Activated CD8-positive, alpha-beta T cell treated with anti-CD3 and anti-CD28 coated beads, Interleukin-2, amount 10 ng/mL, durations not matched to agents 7 days and 5 days (primary cell): ENCODE measurements around the gene BMP2K. TPM values are rescaled to one million over a fixed set of nuclear protein-coding genes. Genes with fewer than 3 reads are reported as not detected.

ENCODE experiments used
- ATAC-seq: fragments of 150-1000 bp; cut with Tn5 transposase; one replicate; pipeline ENCODE4 v1.10.0; 2021; ENCODE audit warnings: moderate library complexity
- CTCF ChIA-PET: fragments of 350-600 bp; sonication (Branson Sonifier 250); formaldehyde crosslinking; loops from one replicate; lab custom pipeline; 2021; ENCODE audit warnings: antibody characterized with exemption; lab: Charles Lee
- POLR2A ChIA-PET: fragments of 350-600 bp; sonication (Branson Sonifier 250); formaldehyde crosslinking; loops from one replicate; lab custom pipeline; 2021; ENCODE audit warnings: antibody characterized with exemption; lab: Charles Lee
- DNase-seq: peaks from one replicate; pipeline ENCODE4 v3.0.0-alpha.2; 2020
- H3K27ac Mint-ChIP-seq: one replicate; pipeline ENCODE4 v1.8.0; 2021; ENCODE audit warnings: mild to moderate bottlenecking, mixed read lengths
- H3K27me3 Mint-ChIP-seq: one replicate; pipeline ENCODE4 v1.8.0; 2021; ENCODE audit warnings: low read depth, mixed read lengths
- H3K36me3 Mint-ChIP-seq: one replicate; pipeline ENCODE4 v1.8.0; 2021; ENCODE audit warnings: low read depth, mixed read lengths
- H3K4me1 Mint-ChIP-seq: one replicate; pipeline ENCODE4 v1.8.0; 2021; ENCODE audit warnings: low read depth, mixed read lengths
- H3K4me3 Mint-ChIP-seq: one replicate; pipeline ENCODE4 v1.8.0; 2021; ENCODE audit warnings: mild to moderate bottlenecking, mixed read lengths
- H3K9me3 Mint-ChIP-seq: one replicate; pipeline ENCODE4 v1.8.0; 2022; ENCODE audit warnings: mixed read lengths; ENCODE audit not compliant: insufficient read depth
- total RNA-seq, 2 experiments: library from RNA; stranded (reverse); gene quantifications; one replicate each; pipeline ENCODE4 v1.2.3, GENCODE V29; 2021

Gene BMP2K
- total RNA-seq = 10 to 100 TPM; 27.2 to 28.8 TPM

DNA sequence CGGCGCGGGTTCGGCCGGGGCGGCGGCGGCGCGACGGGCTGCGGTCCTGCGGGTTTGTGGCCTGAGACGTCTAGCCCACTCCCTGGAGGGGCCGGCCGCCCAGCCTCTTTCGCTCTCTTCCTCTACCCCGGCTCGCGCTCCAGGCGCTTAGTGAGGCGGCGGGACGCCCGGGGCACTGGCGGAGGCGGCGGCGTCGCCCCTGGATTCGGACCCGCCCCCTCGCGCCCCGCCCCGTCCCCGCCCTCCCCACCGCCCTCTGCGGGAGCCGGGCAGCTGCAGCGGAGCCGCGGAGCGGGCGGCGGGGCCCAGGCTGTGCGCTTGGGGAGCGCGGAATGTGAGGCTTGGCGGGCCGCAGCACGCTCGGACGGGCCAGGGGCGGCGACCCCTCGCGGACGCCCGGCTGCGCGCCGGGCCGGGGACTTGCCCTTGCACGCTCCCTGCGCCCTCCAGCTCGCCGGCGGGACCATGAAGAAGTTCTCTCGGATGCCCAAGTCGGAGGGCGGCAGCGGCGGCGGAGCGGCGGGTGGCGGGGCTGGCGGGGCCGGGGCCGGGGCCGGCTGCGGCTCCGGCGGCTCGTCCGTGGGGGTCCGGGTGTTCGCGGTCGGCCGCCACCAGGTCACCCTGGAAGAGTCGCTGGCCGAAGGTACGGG is at the start of gene BMP2K:
BMP2K (plus strand) TSS at position 272 of the 650 bp plus-strand sequence; CDS start at position 466, 194 bp downstream.
- Mint-ChIP-seq H3K27me3 (no peaks in the 10 kb centered on the region), H3K4me1 (peaks cover 20% of the 10 kb centered on the region), H3K27ac (peak within 1 kb of the TSS; percentile 97), H3K9me3 (no peaks in the 10 kb centered on the region), H3K4me3 (peak within 1 kb of the TSS; percentile 87), H3K36me3 (no peaks in the 10 kb centered on the region)
- peak; percentile 82 for DNase-seq
- ATAC-seq = peak; percentile 83
- ChIA-PET CTCF (interaction anchor here (0.9 to 2.5 kb wide), 7 partner anchors 9 to 162 kb away, joined by 3 to 13 read pairs (median 4); no protein-coding TSS in a partner anchor), POLR2A (interaction anchor here (0.8 to 1.7 kb wide), 8 partner anchors 9 to 163 kb away, joined by 3 to 6 read pairs (median 4); partner anchors contain the start of gene PAQR3)

- H3K36me3 Mint-ChIP-seq = no peaks in the 10 kb centered on the region
- H3K9me3 Mint-ChIP-seq = no peaks in the 10 kb centered on the region
- H3K4me1 Mint-ChIP-seq = peaks cover 7% of the 10 kb centered on the region
- ATAC-seq (no peak), DNase-seq (no peak)
- ChIA-PET CTCF (no interaction called here), POLR2A (no interaction called here)
- H3K27ac Mint-ChIP-seq = no peak overlapping the region
- H3K27me3 Mint-ChIP-seq = peaks cover 2% of the 10 kb centered on the region
- no peak overlapping the region for H3K4me3 Mint-ChIP-seq
These were observed 49.6 kb upstream of the BMP2K start for GRCh38 chr4:78726546-78726945.

DNA sequence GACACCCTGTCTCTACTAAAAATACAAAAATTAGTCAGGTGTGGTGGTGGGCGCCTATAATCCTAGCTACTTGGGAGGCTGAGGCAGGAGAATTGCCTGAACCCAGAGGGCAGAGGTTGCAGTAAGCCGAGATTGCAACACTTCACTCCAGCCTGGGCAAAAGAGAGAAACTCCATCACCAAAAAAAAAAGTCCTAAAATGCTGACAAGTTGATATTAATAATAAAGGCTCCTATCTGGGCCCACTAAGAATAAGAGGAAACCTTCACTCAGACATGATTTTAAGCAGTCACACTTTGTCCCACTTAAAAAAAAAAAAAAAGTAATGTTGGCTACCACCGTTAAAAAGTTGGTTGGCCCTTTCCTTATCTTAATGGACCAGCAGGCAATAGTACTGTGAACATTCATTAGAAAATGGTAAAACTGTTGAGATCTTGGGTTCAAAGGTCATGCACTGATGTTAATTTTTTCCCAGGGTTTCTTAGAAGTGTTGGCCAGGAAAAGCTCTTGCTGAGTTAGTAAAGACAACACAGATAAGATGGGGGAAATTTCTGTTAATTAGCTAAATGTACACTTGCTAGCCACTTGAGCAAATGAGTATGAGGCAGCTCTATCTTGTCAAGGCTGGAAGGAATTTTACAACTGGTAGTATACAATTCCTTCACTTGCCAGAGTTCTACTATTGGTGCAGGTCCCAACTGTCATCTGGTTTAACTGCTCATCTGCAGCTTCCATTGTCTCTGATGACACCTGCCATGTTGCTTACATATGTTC is 43.6 kb upstream of the BMP2K start:
- ATAC-seq (no peak), DNase-seq (no peak)
- H3K4me3 Mint-ChIP-seq = no peak overlapping the region
- H3K36me3 Mint-ChIP-seq = no peaks in the 10 kb centered on the region
- no peaks in the 10 kb centered on the region for H3K9me3 Mint-ChIP-seq
- H3K27ac Mint-ChIP-seq = no peak overlapping the region
- ChIA-PET POLR2A (no interaction called here), CTCF (no interaction called here)
- peaks cover 5% of the 10 kb centered on the region for H3K4me1 Mint-ChIP-seq
- peaks cover 2% of the 10 kb centered on the region for H3K27me3 Mint-ChIP-seq

DNA sequence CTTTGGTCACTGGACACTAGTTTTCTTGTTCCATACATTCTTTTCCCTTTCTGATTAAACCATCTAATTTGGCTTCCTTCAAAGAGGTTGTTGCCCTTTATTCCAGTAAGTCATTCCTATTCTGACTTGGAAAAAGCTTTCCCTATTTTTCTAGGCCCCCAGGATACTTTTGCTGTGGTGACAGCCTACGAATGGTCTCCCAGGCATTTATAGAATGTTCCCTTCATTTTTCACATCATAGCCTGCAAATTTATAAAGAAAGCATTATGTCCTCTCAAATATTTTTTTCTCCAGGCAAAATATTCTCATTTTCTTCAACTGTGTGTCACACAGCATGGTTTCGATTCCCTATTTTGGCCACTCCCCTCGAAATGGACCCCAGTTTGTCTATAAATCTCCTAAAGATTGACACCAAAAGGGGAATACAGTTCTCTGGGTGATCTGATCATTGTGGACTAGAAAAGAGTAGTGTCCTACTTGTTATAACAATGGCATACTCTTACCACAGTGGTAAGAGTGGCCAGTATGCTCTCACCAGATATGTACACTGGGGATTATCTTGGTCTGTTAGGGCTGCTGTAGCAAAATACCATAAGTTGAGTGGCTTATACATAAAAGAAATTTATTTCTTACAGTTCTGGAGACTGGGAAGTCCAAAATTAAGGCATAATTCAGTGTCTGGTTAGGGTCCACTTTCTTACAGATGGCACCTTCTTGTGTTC is 41.5 kb upstream of the BMP2K start:
- H3K4me1 Mint-ChIP-seq = peaks cover 7% of the 10 kb centered on the region
- no peaks in the 10 kb centered on the region for H3K9me3 Mint-ChIP-seq
- peaks cover 2% of the 10 kb centered on the region for H3K27me3 Mint-ChIP-seq
- no peak for ATAC-seq
- no peak for DNase-seq
- H3K36me3 Mint-ChIP-seq = no peaks in the 10 kb centered on the region
- no peak overlapping the region for H3K4me3 Mint-ChIP-seq
- POLR2A ChIA-PET = no interaction called here
- CTCF ChIA-PET = no interaction called here
- H3K27ac Mint-ChIP-seq = no peak overlapping the region

DNA sequence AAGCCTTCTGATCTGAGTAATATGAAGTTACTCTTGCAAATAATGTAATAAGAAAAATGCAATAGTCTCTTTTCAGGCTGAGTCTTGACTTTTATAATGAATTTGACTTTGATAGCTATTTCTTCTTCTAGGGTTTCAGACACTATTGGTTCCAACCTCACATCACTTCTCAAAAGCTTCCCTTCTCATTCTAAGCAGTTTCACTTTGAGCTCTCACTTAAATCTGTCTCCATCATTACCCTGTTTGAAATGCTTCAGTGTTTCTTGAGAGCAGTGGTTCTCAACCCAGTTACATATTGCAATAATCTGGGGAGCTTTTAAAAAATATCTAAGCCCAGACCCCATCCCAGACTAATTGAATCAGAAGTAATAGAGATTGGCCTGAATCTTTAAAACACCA is 40.5 kb upstream of the BMP2K start:
- Mint-ChIP-seq H3K4me1 (peaks cover 7% of the 10 kb centered on the region), H3K36me3 (no peaks in the 10 kb centered on the region), H3K27me3 (no peaks in the 10 kb centered on the region), H3K27ac (no peak overlapping the region), H3K9me3 (no peaks in the 10 kb centered on the region), H3K4me3 (no peak overlapping the region)
- ATAC-seq = no peak
- DNase-seq = no peak
- ChIA-PET CTCF (interaction anchor here (0.8 to 0.9 kb wide), 3 partner anchors 11 to 91 kb away, joined by 3 to 4 read pairs (median 3); no protein-coding TSS in a partner anchor), POLR2A (no interaction called here)

- DNase-seq = no peak
- Mint-ChIP-seq H3K4me3 (no peak overlapping the region), H3K36me3 (no peaks in the 10 kb centered on the region), H3K9me3 (no peaks in the 10 kb centered on the region), H3K27ac (no peak overlapping the region), H3K27me3 (no peaks in the 10 kb centered on the region), H3K4me1 (peaks cover 7% of the 10 kb centered on the region)
- ATAC-seq = no peak
- CTCF ChIA-PET = no interaction called here
- POLR2A ChIA-PET = no interaction called here
These were observed 39.1 kb upstream of the BMP2K start for GRCh38 chr4:78737035-78737434.

DNA sequence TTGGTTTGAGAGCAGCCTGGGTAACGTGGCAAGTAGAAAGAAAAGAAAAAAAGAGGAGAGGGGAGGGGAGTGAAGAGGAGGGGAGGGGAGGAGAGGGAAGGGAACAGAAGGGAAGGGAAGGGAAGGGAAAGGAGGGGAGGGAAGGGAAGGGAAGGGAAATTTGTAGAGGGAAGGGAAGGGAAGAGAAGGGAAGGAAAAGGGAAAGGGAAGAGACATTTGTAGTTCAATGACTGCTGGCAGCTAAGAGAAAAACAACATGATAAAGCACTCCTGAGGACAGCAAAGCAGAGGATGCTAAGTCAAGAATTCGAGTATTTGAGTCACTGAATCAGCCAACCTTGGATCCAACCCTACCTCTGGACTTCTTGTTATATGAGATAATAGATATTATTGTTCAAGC is 38.2 kb upstream of the BMP2K start:
- CTCF ChIA-PET = no interaction called here

GRCh38 chr4:78742300-78742699 is 33.9 kb upstream of the BMP2K start:
- no peak overlapping the region for H3K27ac Mint-ChIP-seq
- H3K27me3 Mint-ChIP-seq = no peaks in the 10 kb centered on the region
- ATAC-seq (no peak), DNase-seq (no peak)
- POLR2A ChIA-PET = interaction anchor here (0.9 kb wide), 1 partner anchor 11 kb away, joined by 3 read pairs; no protein-coding TSS in a partner anchor
- no peaks in the 10 kb centered on the region for H3K36me3 Mint-ChIP-seq
- CTCF ChIA-PET = no interaction called here
- peaks cover 3% of the 10 kb centered on the region for H3K4me1 Mint-ChIP-seq
- H3K9me3 Mint-ChIP-seq = no peaks in the 10 kb centered on the region
- no peak overlapping the region for H3K4me3 Mint-ChIP-seq

More for the DNA sequence above, 38.2 kb upstream of the BMP2K start:
- Mint-ChIP-seq H3K4me1 (peaks cover 7% of the 10 kb centered on the region), H3K9me3 (no peaks in the 10 kb centered on the region), H3K36me3 (no peaks in the 10 kb centered on the region), H3K27me3 (no peaks in the 10 kb centered on the region), H3K27ac (no peak overlapping the region), H3K4me3 (no peak overlapping the region)
- ATAC-seq (no peak), DNase-seq (no peak)
- POLR2A ChIA-PET = no interaction called here

DNA sequence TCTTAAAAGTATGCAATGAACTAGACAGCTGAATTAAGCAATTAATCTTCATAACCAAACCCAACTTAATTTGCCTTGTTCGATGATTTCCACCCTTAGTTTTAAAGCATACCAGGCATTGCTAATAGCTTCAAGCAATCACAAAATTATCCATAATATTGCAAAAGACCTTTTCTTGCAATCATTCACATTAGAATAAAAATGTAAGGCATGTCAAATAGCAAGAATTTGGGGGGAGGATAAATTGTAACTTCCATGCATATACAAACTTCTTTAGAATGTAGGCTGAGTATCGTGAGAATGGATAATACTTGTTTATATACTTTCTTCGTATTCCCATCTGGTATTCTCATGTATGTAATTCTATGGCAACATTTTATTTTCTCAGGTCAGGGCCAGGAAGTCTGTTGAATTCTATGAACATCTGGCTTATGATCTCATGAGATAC is 28.7 kb upstream of the BMP2K start:
- ChIA-PET POLR2A (no interaction called here), CTCF (interaction anchor here (1.1 kb wide), 1 partner anchor 12 kb away, joined by 3 read pairs; no protein-coding TSS in a partner anchor)
- Mint-ChIP-seq H3K27ac (no peak overlapping the region), H3K36me3 (no peaks in the 10 kb centered on the region), H3K9me3 (no peaks in the 10 kb centered on the region), H3K4me1 (no peaks in the 10 kb centered on the region), H3K4me3 (no peak overlapping the region), H3K27me3 (no peaks in the 10 kb centered on the region)
- DNase-seq = no peak
- no peak for ATAC-seq

DNA sequence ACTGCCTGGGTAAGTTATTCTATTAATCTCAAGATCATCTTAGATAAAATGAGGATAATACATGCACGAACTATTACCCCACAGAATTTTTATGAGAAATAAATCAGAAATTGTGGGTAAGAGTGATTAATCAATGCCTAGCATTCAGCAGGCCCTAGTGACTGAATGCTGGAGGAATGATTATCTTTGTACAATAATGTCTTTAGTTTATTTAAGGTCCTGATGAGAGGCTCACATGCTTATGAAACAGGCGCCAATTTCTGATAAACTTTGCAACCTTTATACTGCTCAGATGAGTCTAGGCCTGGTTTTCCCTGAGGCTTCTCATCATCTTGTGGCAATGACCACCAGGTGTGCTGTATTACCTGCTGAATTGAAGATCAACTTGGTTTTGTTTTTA is 27.8 kb upstream of the BMP2K start:
- Mint-ChIP-seq H3K27me3 (no peaks in the 10 kb centered on the region), H3K4me3 (no peak overlapping the region), H3K9me3 (no peaks in the 10 kb centered on the region), H3K27ac (no peak overlapping the region), H3K4me1 (no peaks in the 10 kb centered on the region), H3K36me3 (no peaks in the 10 kb centered on the region)
- DNase-seq (no peak), ATAC-seq (no peak)
- POLR2A ChIA-PET = no interaction called here
- CTCF ChIA-PET = no interaction called here

GRCh38 chr4:78749258-78749971 is 26.7 kb upstream of the BMP2K start:
- Mint-ChIP-seq H3K36me3 (no peaks in the 10 kb centered on the region), H3K4me1 (no peaks in the 10 kb centered on the region), H3K27ac (no peak overlapping the region), H3K9me3 (no peaks in the 10 kb centered on the region), H3K4me3 (no peak overlapping the region), H3K27me3 (no peaks in the 10 kb centered on the region)
- CTCF ChIA-PET = no interaction called here
- POLR2A ChIA-PET = no interaction called here
- DNase-seq = no peak
- no peak for ATAC-seq
